NCI-H2196 (cell line): ENCODE measurements around the gene ZG16.

Source experiments
- DNase-seq: peaks from one replicate; lab custom pipeline; 2025; ENCODE audit not compliant: unreplicated experiment; lab: John Stamatoyannopoulos, UW

Gene ZG16

DNA sequence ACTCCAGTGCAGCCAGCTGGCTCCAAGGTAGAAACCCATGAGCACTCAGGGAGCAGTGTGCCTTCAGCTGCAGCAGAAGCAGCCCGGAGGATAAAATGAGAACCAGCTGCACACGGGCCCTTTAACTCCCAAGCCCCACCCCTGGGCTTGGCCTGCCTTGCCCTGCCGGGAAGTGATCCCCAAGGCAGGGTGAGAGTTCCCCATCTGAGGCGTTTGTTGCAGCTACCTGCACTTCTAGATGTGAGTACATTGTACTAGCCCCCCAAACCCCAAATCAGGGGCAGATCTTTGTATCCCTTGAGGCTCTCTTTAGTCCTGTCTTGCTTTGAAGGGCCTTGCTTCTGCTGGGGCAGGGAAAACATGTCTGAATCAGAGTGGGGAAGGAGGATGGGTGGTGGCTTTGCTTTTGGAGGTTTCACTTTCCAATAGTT lies 42.2 kb downstream of the ZG16 start, which contains the start of gene MVP:
TSS of gene MVP (plus strand) at position 192 of the 431 bp plus-strand sequence. CDS start 10,088 bp downstream, outside the sequence.
- peak; percentile 75 for DNase-seq

DNA sequence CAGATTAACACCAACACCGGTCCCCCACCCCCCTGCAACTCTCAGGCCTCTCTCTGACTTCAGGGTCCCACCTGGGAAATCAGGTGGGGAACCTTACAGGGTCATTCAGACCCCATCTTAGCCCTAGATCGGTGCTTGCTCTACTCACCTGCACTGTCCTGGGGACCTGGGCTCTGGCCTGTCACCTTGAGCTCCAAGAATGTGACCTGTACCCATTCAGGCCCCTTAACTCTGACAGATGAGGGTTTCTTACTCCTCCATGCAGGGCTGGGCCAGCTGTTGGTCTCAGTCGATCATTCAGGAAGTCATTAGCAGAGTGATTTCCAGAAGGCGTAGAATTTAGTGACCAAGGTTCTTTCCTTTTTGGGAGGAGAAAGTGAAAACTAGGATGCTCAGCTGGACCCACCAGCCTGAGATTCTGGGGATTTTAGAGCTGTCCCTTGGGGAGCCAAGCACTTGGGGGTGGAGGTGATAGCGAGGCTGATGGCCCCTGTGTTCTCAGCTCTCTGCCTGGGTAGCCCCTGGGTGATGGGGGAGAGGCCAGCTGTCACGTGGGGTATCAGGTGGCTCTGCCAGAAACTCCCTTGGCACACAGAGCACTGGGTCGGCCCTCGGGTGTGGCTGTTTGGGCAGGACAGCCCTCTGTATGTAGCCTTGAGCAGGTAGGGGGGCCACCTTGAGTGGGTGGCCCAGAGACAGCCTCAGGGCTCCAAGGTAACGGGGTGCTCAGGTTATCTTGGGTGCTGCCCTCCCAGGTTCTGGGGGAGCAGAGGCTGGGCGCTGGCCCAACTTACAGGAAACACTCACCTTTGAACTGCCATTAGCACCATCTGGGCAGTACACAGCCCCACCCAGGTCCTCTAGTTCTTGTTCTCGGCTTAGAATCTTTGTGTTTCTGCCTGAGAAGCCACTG lies 42.9 kb downstream of the ZG16 start:
- DNase-seq, result peak; percentile 26

DNA sequence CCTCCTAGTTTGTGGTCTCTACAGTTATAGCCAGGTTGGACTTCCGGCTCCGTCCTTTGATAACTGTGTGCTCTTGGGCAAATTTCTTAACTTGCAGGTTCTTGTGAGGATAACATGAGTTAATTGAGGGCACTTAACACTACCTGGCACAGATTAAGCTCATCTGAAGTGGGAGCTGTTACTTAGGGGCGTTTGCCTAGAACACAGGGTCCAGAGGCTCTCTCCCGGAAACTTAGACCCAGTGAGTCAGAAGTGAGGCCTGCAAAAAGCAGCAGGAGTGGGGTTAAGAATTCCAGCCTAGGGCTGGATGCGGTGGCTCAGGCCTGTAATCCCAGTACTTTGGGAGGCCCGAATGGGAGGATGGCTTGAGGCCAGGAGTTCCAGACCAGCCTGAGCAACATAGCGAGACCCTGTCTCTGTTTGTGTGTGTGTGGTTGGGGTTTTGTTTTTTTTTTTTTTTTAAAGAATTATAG lies 43.6 kb downstream of the ZG16 start:
- DNase-seq, result no peak

DNA sequence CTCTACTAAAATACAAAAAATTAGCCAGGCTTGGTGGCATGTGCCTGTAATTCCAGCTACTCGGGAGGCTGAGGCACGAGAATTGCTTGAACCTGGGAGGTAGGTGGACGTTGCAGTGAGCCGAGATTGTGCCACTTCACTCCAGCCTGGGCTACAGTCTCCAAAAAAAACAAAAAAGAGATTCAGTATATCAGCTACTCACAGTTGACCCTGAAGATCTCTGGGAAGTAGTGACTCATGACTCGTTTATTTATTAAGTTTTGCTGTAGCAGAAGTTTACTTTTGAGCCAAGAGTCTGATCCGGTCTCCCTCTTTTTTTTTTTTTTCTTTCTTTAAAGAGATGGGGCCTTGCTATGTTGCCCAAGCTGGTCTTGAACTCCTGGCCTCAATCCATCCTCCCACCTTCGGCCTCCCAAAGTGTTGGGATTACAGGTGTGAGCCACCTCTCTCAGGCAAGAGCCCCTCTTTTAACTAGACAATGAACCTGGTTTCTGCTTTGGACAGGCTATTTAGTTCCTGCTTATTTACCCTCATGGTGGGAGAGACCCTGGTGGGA lies 46.6 kb downstream of the ZG16 start:
- DNase-seq, result no peak

DNA sequence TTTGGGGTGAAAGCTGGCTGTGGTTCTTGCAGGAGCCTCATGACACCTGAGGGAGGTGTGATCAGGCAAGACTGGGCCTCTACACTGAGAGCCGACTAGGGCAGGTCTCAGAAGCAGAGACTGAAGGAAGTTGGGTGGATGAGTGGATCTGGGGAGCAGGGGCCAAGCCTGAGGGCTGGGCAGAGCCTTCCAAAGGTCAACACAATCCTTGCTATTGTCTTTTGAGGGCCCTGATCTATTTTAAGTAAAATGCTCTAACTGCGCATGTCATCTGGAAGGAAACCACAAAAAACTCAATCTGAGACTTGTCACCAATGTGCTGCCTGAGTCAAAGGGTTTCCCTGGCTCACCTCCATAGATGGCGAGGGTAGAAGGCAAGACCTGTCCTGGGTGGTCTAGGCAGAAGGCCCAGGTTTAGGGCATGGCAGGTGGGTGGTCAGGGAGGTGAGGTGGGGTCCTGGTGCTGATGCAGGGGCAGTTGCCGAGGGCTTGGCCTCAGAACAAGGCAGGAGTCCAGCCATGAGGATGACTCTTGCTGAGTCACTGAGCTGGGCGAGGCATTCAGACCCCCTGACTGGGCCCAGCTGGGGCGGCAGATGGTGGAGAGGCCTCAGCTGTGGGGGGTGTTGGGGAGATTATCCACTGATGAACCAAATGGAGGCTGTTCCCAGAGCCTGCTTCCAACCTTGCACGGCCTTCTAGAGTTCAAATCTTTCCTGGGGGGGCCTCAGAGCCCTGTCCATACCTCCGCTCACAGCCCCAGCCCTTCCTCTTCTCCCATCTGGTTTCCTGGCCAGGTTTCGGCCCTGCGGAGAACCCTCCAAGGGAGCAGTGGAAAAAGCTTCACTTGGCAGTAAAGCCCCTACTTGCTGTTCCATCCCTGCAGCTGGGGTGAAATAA lies 47.3 kb downstream of the ZG16 start:
- DNase-seq, result no peak

DNA sequence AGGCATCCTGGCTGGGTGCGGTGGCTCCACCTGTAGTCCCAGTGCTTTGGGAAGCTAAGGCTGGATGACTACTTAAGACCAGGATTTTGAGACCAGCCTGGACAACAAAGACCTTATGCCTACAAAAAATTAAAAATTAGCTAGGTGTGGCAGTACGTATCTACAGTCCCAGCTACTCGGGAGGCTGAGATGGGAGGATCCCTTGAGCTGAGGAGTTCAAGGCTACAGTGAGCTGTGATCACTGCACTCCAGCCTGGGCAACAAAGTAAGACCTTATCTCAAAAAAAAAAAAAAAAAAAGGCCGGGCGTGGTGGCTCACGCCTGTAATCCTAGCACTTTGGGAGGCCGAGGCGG lies 48.3 kb downstream of the ZG16 start:
- DNase-seq, result no peak

DNA sequence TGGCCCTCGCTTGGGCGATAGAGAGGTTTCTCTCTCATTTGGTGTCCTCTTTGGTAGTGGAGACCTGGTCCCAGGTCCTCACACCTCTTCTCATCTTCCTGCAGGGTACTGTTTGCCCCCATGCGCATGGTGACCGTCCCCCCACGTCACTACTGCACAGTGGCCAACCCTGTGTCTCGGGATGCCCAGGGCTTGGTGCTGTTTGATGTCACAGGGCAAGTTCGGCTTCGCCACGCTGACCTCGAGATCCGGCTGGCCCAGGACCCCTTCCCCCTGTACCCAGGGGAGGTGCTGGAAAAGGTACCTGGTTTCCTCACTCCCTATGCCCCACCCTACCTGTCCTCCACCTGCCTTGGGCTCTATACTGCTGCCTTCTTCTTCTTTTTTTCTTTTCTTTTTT lies 52.7 kb downstream of the ZG16 start:
- no peak for DNase-seq

DNA sequence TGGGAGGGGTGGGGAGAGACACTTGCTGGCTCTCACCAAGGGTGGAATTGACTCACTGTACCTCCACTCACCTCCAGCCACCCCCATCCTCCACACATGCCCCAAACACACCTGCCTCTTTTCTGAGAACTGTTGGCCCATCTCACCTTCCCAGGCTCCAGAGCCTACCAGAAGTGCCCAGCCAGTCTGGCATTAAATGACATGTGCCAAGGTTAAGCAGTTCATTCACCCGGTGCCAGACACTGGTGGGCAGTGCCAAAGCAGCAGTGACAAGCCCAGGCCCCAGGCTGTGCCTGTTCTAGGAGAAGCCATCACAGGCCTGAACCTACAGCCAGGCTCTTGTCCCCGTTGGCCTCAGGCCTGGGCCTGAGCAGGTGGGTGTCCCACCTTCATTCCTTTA lies 53.4 kb downstream of the ZG16 start:
- DNase-seq, result no peak
